ENCODE data around the gene RGS14. TPM values are rescaled to one million over a fixed set of nuclear protein-coding genes. Genes with fewer than 3 reads are reported as not detected.
A peak's percentile ranks its signal among the peaks of the same experiment; 100 is the strongest.

The RGS14 gene, protein sequence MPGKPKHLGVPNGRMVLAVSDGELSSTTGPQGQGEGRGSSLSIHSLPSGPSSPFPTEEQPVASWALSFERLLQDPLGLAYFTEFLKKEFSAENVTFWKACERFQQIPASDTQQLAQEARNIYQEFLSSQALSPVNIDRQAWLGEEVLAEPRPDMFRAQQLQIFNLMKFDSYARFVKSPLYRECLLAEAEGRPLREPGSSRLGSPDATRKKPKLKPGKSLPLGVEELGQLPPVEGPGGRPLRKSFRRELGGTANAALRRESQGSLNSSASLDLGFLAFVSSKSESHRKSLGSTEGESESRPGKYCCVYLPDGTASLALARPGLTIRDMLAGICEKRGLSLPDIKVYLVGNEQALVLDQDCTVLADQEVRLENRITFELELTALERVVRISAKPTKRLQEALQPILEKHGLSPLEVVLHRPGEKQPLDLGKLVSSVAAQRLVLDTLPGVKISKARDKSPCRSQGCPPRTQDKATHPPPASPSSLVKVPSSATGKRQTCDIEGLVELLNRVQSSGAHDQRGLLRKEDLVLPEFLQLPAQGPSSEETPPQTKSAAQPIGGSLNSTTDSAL
- 10 to 100 TPM; 19.4 to 41.0 (median 23.3) TPM for total RNA-seq

DNA sequence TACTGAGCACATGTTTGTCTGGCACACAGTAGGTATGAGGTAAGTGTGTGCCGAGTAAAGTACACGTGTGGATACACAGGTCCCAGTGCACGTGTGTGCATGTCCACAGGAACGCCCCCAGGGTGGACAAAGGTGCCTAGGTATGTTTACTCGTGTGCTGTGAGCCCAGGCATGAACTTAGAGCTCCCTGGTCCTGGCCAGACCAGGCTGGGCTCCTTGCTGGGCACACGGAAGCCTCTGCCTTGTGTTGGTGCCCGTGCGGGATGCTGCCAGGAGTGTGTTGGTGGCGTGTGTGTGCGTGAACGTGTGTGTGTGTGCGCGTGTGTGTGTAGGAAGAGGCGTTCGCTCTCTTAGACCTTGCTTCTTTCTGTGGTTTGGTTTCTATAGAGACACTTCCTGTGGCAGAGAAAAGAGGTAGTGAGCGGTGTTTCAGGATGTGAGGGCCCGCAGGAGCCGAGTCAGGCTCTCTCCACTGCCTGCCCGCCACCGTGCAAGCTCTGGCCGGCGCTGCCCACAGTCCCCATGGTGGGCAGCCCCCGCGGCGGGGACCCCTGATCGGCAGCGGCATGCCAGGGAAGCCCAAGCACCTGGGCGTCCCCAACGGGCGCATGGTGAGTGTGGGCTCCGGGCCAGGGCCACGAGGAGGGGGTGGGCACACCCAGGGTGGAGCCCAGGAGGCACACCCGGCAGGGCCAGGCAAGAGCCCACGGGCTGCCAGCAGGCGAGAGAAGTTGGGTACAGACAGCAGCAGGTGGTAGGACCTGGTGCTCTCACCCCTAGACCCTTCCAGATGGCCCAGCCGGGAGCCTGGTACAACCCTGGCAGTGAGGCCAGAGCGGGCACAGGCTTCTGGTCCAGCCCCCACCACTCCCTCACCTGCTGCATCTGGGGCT is at the start of gene RGS14:
RGS14 (plus strand) TSS at position 466 of the 893 bp plus-strand sequence; CDS start at position 567, 101 bp downstream.
- Histone ChIP-seq H3K36me3 (no peaks in the 10 kb centered on the region), H3K27ac (peak within 1 kb of the TSS; percentile 51 to 95 (median 64)), H3K4me3 (peak within 1 kb of the TSS; percentile 53 to 78 (median 62)), H3K9me3 (no peaks in the 10 kb centered on the region), H3K27me3 (no peaks in the 10 kb centered on the region), H3K4me1 (peaks cover 0 to 41% (median 27%) of the 10 kb centered on the region in 4 donors)
- DNase-seq: peak in 2 of 3 donors; percentile 73 to 82
- peak in 1 of 2 donors; percentile 24 for TF ChIP-seq POLR2A (IDR thresholded peaks at IDR 0.05)
- TF ChIP-seq, protein P1, sequence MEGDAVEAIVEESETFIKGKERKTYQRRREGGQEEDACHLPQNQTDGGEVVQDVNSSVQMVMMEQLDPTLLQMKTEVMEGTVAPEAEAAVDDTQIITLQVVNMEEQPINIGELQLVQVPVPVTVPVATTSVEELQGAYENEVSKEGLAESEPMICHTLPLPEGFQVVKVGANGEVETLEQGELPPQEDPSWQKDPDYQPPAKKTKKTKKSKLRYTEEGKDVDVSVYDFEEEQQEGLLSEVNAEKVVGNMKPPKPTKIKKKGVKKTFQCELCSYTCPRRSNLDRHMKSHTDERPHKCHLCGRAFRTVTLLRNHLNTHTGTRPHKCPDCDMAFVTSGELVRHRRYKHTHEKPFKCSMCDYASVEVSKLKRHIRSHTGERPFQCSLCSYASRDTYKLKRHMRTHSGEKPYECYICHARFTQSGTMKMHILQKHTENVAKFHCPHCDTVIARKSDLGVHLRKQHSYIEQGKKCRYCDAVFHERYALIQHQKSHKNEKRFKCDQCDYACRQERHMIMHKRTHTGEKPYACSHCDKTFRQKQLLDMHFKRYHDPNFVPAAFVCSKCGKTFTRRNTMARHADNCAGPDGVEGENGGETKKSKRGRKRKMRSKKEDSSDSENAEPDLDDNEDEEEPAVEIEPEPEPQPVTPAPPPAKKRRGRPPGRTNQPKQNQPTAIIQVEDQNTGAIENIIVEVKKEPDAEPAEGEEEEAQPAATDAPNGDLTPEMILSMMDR (IDR thresholded peaks at IDR 0.05): no peak

DNA sequence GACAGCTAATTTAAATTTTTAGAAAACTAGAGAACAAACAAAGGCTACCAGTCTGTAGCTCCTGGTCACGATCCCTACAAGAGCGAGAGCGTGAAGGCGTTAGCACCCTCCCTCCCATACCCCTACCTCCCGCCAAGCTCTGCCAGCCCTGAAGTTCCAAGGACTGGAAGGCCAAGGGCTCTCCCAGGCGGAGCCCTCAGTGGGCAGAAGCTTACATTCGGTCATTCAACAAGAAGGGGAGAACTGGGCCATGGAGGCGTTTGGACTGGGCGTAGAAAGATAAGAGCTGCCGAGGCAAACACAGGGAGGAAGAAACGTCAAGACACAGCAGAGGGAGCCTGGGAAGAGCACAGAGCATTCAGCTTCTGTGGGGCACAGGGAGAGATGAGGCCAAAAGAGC is 49.0 kb upstream of the RGS14 start:
- peaks cover 6 to 48% (median 37%) of the 10 kb centered on the region in 4 donors for H3K4me1 ChIP-seq
- H3K4me3 ChIP-seq: no peak overlapping the region
- no peaks in the 10 kb centered on the region for H3K27me3 ChIP-seq
- H3K27ac ChIP-seq: no peak overlapping the region
- H3K36me3 ChIP-seq: peaks cover 0 to 25% (median 0%) of the 10 kb centered on the region in 3 donors
- TF ChIP-seq, protein P1 (IDR thresholded peaks at IDR 0.05): no peak
- TF ChIP-seq POLR2A (IDR thresholded peaks at IDR 0.05): no peak
- DNase-seq: no peak
- H3K9me3 ChIP-seq: no peaks in the 10 kb centered on the region

DNA sequence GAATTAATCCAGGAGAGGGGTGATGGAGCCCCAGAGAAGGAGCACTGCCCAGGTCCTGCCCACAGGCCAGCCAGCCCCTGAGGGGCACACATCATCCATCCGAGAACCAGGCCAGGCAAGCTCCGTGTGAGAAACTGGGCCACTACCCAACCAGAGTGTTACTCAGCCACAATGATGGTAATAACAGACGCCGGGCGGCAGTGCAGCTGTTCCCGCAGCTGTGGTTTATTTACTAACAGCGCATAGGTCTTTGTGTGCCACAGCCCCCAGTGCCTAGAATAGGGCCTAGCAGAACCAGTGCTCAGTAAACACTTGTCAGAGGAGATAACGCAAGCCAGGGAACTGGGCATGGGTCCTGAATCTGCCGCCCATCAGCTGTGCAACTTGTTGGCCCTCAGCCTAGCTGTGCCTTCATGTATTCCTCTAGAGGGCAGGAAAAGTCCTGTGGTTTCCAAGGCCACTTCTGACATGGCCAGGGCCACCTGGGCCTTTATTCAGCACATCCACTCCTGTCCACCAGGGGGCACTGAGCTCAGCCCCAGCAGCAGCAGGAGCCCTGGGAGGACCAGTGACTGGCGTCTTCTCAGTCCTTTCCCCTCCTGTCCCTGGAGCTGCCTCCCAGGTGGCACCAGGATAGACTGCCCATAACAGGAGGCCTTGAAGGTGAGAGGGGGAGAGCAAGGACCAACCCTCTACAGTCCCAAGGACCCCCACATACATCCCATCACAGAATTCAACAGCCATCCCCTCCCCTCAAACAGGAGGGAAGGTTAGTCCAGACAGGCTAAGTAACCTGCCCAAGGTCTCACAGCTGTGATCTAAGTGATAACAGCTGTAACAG is 48.2 kb upstream of the RGS14 start:
- Histone ChIP-seq H3K4me1 (peaks cover 6 to 44% (median 35%) of the 10 kb centered on the region in 4 donors), H3K27ac (peak overlapping the region in 2 of 4 donors; percentile 6 to 10)

DNA sequence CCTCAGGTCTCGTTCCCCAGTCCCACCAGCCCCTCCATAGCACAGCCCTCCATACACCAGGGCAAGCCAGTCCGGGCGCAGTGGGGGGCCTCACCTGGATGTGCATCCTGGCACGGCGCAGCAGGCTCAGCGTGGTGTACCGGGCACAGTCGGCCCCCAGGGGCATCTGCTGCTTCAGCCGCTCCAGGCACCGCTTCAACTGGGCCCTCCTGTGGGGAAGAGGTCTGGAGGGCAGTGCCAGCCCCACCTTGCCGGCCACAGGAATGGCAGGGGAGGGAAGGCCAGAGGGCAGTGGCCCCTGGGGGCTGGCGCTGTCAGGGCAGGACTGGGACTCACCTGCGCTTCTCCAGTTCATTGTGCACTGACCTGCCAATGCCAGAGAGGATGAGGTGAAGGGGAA is 47.4 kb upstream of the RGS14 start:
- Histone ChIP-seq H3K4me3 (no peak overlapping the region), H3K27ac (peak overlapping the region in 2 of 4 donors; percentile 10 to 42), H3K36me3 (peaks cover 0 to 25% (median 0%) of the 10 kb centered on the region in 3 donors), H3K9me3 (no peaks in the 10 kb centered on the region), H3K4me1 (peaks cover 6 to 41% (median 28%) of the 10 kb centered on the region in 4 donors), H3K27me3 (no peaks in the 10 kb centered on the region)
- no peak for DNase-seq
- TF ChIP-seq, protein P1 (IDR thresholded peaks at IDR 0.05): no peak
- TF ChIP-seq POLR2A (IDR thresholded peaks at IDR 0.05): no peak

More for the DNA sequence above, 48.2 kb upstream of the RGS14 start:
- Histone ChIP-seq H3K9me3 (no peaks in the 10 kb centered on the region), H3K27me3 (no peaks in the 10 kb centered on the region), H3K36me3 (peaks cover 0 to 25% (median 0%) of the 10 kb centered on the region in 3 donors), H3K4me3 (no peak overlapping the region)
- peak; percentile 53 to 87 (median 80) for DNase-seq
- TF ChIP-seq, protein P1 (IDR thresholded peaks at IDR 0.05): peak; percentile 66 to 91 (median 84)
- no peak for TF ChIP-seq POLR2A (IDR thresholded peaks at IDR 0.05)
